ENCODE data around the gene IL18.
"Not testable (repeated sequence)": the region's sequence is repeated elsewhere in the genome, so short reads cannot be mapped to it uniquely, and the experiment has no call there.

Gene IL18

DNA sequence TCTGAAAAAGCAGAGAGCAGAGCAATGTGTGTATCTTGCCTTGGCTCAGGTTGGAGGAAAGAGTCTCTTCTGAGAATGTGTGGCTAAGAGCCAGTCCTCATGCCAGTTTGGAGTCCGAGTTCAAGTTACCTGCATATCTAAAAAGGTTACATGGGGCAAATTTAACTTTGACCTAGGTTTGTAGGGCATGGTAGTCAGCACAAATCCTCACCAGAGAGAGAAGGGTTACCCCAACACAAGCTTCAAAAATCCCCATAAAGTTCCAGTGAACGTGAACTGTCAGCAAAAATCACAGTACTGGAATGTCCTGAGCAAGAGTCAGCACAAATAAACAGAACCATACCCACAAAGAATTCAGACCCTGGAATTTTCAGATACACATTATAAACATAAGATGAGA lies 63.4 kb downstream of the IL18 start:
- H3K4me3 ChIP-seq (ENCODE audit: low read depth in 1 of 2, low read length in 2 of 2): no peak overlapping the region
- no peak overlapping the region for H2AFZ ChIP-seq (ENCODE audit: low read depth, low read length)
- H3K4me2 ChIP-seq (ENCODE audit: insufficient read depth, low read length): no peak overlapping the region
- H3K9ac ChIP-seq (ENCODE audit: low read depth, low read length): no peak overlapping the region
- peaks cover 11% of the 10 kb centered on the region; the same call in 1 of the 2 replicates for H3K36me3 ChIP-seq (ENCODE audit: insufficient read depth, low read length)
- no peaks in the 10 kb centered on the region for H3K4me1 ChIP-seq (ENCODE audit: insufficient read depth, low read length)
- no peak overlapping the region for H3K27ac ChIP-seq (ENCODE audit: low read length)
- H3K27me3 ChIP-seq (ENCODE audit: insufficient read depth, low read length, poor library complexity): no peaks in the 10 kb centered on the region
- ATAC-seq (ENCODE audit: insufficient read depth, low read depth) (no peak), DNase-seq (no peak)
- H3K9me3 ChIP-seq (ENCODE audit: insufficient read depth, low read length, severe bottlenecking): no peaks in the 10 kb centered on the region
- no peaks in the 10 kb centered on the region for H4K20me1 ChIP-seq (ENCODE audit: insufficient read depth, low read length)
- no peaks in the 10 kb centered on the region for H3K79me2 ChIP-seq (ENCODE audit: insufficient read depth, low read length)
- TF ChIP-seq, protein P1, sequence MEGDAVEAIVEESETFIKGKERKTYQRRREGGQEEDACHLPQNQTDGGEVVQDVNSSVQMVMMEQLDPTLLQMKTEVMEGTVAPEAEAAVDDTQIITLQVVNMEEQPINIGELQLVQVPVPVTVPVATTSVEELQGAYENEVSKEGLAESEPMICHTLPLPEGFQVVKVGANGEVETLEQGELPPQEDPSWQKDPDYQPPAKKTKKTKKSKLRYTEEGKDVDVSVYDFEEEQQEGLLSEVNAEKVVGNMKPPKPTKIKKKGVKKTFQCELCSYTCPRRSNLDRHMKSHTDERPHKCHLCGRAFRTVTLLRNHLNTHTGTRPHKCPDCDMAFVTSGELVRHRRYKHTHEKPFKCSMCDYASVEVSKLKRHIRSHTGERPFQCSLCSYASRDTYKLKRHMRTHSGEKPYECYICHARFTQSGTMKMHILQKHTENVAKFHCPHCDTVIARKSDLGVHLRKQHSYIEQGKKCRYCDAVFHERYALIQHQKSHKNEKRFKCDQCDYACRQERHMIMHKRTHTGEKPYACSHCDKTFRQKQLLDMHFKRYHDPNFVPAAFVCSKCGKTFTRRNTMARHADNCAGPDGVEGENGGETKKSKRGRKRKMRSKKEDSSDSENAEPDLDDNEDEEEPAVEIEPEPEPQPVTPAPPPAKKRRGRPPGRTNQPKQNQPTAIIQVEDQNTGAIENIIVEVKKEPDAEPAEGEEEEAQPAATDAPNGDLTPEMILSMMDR (IDR thresholded peaks at IDR 0.05; ENCODE audit: borderline replicate concordance, extremely low read depth, low read length, poor library complexity, severe bottlenecking): no peak
- TF ChIP-seq EZH2 (IDR thresholded peaks at IDR 0.05; ENCODE audit: borderline replicate concordance, low read depth, low read length, severe bottlenecking): no peak

DNA sequence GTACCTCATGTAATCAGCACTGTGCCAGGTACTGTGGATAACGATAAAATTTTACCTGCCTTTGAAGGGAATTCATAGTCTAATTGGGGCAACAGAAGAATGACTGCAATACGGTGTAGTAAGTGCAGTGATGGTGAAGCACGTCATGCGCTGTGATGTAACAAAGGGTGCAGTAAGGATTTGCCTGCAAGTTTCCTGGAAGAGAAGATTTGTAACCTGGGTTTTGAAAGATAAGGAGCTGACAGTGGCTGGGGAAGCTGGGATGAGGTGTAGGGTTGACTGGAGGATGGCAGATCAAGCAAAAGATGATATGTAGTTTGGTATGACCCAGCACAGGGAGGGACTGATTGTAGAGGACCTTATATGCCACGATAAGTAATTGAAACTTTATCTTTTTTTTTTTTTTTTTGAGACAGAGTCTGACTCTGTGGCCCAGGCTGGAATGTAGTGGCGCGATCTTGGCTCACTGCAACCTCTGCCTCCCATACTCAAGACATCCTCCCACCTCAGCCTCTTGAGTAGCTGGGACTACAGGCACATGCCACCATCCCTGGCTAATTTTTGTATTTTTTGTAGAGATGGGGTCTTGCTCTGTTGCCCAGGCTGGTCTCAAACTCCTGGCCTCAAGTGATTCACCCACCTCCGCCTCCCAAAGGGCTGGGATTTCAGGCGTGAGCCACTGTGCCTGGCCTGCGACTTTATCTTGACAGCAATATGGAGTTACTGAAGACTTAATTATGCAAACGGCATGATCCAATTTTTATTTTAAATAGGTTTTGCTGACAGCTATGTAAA lies 66.0 kb downstream of the IL18 start:
- H2AFZ ChIP-seq (ENCODE audit: low read depth, low read length): no peak overlapping the region
- ATAC-seq (ENCODE audit: insufficient read depth, low read depth) (no peak), DNase-seq (no peak)
- H3K4me3 ChIP-seq (ENCODE audit: low read depth in 1 of 2, low read length in 2 of 2): no peak overlapping the region
- H3K4me1 ChIP-seq (ENCODE audit: insufficient read depth, low read length): no peaks in the 10 kb centered on the region
- H3K4me2 ChIP-seq (ENCODE audit: insufficient read depth, low read length): no peak overlapping the region
- no peaks in the 10 kb centered on the region for H3K79me2 ChIP-seq (ENCODE audit: insufficient read depth, low read length)
- no peaks in the 10 kb centered on the region for H3K27me3 ChIP-seq (ENCODE audit: insufficient read depth, low read length, poor library complexity)
- TF ChIP-seq, protein P1 (IDR thresholded peaks at IDR 0.05; ENCODE audit: borderline replicate concordance, extremely low read depth, low read length, poor library complexity, severe bottlenecking): no peak
- no peak for TF ChIP-seq EZH2 (IDR thresholded peaks at IDR 0.05; ENCODE audit: borderline replicate concordance, low read depth, low read length, severe bottlenecking)
- no peaks in the 10 kb centered on the region for H3K9me3 ChIP-seq (ENCODE audit: insufficient read depth, low read length, severe bottlenecking)
- H3K27ac ChIP-seq (ENCODE audit: low read length): no peak overlapping the region
- H3K9ac ChIP-seq (ENCODE audit: low read depth, low read length): no peak overlapping the region
- no peaks in the 10 kb centered on the region for H4K20me1 ChIP-seq (ENCODE audit: insufficient read depth, low read length)
- peaks cover 24% of the 10 kb centered on the region; the same call in 1 of the 2 replicates for H3K36me3 ChIP-seq (ENCODE audit: insufficient read depth, low read length)

DNA sequence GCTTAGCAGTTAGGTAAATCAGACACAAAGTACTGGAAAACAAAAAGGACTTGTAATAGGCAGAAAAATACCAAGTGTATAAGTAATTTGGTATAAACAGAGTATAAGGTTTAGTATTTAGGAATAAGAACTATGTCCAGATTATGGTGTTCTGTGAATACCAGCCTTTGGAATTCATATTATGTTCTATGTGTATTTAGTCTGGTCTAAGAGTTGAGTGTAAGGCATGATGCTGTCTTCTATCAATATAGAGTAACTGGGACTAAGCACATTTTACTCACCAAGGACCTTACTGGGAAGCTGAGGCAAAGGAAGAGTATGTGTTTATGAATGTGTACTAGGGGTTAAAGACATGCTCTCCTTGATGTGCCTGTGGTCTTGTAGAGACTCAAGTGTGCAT lies 67.7 kb downstream of the IL18 start:
- Histone ChIP-seq H3K79me2 (ENCODE audit: insufficient read depth, low read length) (no peaks in the 10 kb centered on the region), H3K36me3 (ENCODE audit: insufficient read depth, low read length) (peaks cover 41% of the 10 kb centered on the region), H2AFZ (ENCODE audit: low read depth, low read length) (no peak overlapping the region)

DNA sequence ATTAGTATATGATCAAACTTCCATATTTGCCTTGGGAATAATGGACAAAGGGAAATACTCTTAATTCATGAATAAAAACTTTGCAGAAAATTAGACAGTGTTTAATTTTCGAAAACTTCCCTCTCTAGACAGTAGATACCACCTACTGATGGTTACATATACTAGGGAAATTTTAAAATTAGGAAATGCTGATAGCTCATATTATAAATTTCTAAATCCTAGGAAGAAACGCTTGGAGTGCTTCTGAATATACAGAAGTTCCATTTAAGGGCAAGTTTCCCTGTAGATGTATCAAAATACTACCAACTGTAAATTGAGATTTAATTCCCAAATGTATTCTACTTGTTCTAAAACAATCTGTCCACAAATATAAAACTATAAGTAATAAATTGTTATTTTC lies 68.6 kb downstream of the IL18 start:
- not testable (repeated sequence) for H2AFZ ChIP-seq (ENCODE audit: low read depth, low read length); H3K4me1 ChIP-seq (ENCODE audit: insufficient read depth, low read length); H3K4me3 ChIP-seq (ENCODE audit: low read depth in 1 of 2, low read length in 2 of 2); H3K4me2 ChIP-seq (ENCODE audit: insufficient read depth, low read length); DNase-seq; H3K27me3 ChIP-seq (ENCODE audit: insufficient read depth, low read length, poor library complexity); ATAC-seq (ENCODE audit: insufficient read depth, low read depth); H3K9ac ChIP-seq (ENCODE audit: low read depth, low read length); H3K27ac ChIP-seq (ENCODE audit: low read length); H3K79me2 ChIP-seq (ENCODE audit: insufficient read depth, low read length); H3K9me3 ChIP-seq (ENCODE audit: insufficient read depth, low read length, severe bottlenecking); H4K20me1 ChIP-seq (ENCODE audit: insufficient read depth, low read length)
- H3K36me3 ChIP-seq (ENCODE audit: insufficient read depth, low read length): peaks cover 50% of the 10 kb centered on the region

More for the DNA sequence above, 67.7 kb downstream of the IL18 start:
- DNase-seq (no peak), ATAC-seq (ENCODE audit: insufficient read depth, low read depth) (no peak)
- Histone ChIP-seq H4K20me1 (ENCODE audit: insufficient read depth, low read length) (no peaks in the 10 kb centered on the region), H3K9ac (ENCODE audit: low read depth, low read length) (no peak overlapping the region), H3K27ac (ENCODE audit: low read length) (no peak overlapping the region), H3K4me2 (ENCODE audit: insufficient read depth, low read length) (no peak overlapping the region), H3K4me1 (ENCODE audit: insufficient read depth, low read length) (no peaks in the 10 kb centered on the region), H3K4me3 (ENCODE audit: low read depth in 1 of 2, low read length in 2 of 2) (no peak overlapping the region), H3K9me3 (ENCODE audit: insufficient read depth, low read length, severe bottlenecking) (no peaks in the 10 kb centered on the region), H3K27me3 (ENCODE audit: insufficient read depth, low read length, poor library complexity) (no peaks in the 10 kb centered on the region)
- TF ChIP-seq, protein P1 (IDR thresholded peaks at IDR 0.05; ENCODE audit: borderline replicate concordance, extremely low read depth, low read length, poor library complexity, severe bottlenecking): no peak

All from DND-41 (cell line).